Lower leg skin (tissue), 3 donors: Measurements from ENCODE around the gene EML1.

Experiments
- POLR2A ChIP-seq, 2 donors: fragments of 450-650 bp; IDR thresholded peaks; one replicate each; pipeline ENCODE4 v1.6.1; 2016 to 2017; ENCODE audit warnings: antibody characterized with exemption in 2 of 2, mild to moderate bottlenecking in 1 of 2, moderate library complexity in 1 of 2
- TF ChIP-seq, protein P1 (sequence below), 3 donors: fragments of 450-650 bp; IDR thresholded peaks; one replicate each; pipeline ENCODE4 v1.5.1; 2016; ENCODE audit warnings: antibody characterized with exemption in 3 of 3, mild to moderate bottlenecking in 3 of 3, moderate library complexity in 2 of 3

DNA sequence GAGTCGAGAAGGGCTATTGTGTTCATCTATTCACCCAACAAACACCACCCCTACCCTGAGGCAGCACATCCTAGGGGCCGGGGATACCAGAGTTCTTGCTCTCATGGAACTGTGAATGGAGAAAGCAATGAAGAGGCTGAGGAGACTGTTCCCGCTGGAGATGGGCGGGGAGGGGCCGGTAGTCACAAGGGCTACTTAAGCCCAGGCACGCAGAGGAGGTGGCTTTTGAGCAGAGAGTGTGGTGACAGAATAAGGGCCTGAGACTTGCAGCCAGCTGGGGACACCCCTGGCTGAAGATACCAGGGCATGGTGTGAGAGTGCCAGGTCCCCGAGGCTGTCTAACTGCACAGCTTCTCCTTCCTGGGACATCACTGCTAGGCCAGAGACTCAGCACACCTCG is 157.9 kb downstream of the EML1 start:
- TF ChIP-seq, protein P1, sequence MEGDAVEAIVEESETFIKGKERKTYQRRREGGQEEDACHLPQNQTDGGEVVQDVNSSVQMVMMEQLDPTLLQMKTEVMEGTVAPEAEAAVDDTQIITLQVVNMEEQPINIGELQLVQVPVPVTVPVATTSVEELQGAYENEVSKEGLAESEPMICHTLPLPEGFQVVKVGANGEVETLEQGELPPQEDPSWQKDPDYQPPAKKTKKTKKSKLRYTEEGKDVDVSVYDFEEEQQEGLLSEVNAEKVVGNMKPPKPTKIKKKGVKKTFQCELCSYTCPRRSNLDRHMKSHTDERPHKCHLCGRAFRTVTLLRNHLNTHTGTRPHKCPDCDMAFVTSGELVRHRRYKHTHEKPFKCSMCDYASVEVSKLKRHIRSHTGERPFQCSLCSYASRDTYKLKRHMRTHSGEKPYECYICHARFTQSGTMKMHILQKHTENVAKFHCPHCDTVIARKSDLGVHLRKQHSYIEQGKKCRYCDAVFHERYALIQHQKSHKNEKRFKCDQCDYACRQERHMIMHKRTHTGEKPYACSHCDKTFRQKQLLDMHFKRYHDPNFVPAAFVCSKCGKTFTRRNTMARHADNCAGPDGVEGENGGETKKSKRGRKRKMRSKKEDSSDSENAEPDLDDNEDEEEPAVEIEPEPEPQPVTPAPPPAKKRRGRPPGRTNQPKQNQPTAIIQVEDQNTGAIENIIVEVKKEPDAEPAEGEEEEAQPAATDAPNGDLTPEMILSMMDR (IDR thresholded peaks at IDR 0.05): no peak
- no peak for TF ChIP-seq POLR2A (IDR thresholded peaks at IDR 0.05)
